GDM1 (cell line): ENCODE data around the gene KCNQ1.

Experiments used
- DNase-seq: peaks from one replicate; lab custom pipeline; 2025; lab: John Stamatoyannopoulos, UW

KCNQ1 gene

DNA sequence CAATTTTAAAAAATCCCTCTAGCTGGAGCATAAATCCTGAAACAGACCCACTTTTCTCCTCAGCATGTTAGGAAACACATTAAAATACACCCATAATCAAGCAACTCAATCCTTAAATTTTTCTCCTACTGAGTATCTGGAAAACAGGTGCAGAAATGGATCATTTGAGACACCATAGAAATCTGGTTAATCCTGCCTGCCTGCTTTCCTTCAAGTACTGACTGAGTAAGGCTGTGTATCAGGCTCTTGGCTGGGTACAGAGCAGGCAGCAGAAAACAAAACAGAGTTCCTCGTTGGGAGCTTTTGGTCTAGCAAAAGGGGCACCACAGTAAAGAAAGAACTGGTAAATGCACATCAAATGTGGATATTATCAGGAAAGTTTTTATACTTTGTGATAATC, 253.1 kb downstream of the KCNQ1 start:
- DNase-seq: no peak

DNA sequence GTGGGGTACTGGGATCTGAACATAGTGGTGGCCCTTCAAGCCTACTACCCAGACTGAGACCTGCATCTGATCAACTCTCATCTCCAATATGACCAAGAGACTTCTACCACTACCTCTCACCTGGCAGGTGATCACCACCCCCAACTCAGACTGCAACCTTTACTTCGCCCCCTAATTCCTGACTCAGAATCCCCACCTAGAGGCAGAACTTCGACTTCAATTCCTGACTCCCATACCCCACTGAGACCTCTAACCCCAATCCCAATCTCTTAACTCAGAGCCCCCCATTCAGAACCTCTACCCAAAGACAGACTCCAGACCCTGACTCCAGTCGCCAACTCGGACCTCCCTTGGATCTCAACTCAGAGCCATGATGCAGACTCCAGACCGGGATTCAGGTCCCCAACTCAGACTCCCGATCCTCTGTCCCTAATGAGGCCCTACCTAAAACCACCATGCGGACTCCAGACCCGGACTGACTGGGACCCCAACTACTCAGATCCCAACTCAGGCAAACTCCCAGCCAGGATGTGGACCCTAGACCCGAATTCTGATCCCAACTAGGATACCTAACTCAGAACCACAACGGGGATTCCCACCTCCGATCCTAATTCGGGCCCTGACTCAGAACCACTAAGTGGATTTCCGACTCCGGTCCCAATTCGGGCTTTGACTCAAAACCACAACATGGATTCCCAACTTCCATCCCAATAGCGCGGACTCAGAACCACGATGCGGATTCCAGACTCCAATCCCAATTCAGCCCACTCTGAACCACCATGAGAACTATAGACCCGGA, 253.8 kb downstream of the KCNQ1 start:
- no peak for DNase-seq

DNA sequence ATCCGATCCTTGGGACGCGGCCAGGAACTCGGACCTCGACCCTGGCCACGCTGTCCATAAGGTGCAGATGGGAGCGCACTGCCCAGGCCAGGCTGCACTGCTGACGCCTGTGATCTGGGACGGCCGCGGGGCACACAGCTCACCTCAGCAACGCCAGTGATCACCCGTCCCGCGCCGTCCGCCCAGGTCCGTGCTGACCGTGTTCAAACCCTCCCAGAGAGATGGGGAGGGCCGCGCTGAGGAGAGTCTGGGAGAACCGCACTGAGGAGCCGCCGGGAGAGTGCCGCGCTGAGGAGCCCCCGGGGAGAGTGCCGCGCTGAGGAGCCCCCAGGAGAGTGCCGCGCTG, 254.3 kb downstream of the KCNQ1 start:
- DNase-seq: no peak

DNA sequence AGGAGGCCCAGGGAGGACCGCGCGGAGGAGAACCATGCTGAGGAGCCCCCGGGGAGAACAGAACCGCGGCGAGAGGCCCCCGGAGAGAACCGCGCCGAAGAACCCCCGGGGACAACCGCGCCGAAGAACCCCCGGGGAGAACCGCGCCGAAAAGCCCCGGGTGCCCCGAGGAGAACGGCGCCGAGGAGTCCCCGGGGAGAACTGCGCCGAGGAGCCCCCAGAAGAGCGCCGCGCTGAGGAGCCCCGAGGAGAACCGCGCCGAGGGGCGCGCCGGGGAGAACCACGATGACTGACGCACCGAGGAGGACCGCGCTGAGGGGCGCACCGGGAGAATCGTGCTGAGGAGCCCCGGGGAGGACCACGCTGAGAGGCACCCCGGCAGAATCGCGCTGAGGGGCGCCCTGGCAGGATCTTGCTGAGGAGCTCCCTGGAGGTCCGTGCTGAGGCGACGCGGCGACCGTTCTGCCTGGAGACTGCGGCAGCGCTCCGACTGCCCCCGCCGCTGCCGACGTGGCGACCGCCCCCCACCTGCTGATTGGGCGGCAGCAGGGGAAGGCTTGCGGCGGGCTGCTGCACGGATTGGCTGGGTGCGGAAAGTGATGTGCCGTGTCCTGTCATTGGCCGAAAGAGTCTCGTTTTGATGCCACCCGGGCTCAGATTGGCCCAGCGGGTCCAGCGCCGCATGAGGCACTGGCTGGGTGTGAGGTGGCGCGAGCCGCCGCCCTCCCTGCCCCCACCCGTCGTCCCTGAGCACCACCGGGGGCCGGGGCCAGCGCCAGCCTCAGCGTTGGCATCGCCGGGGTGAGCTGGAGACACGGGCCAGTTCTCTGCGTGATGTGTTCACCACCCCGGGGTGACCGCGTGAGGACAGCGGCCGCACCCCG, 255.0 kb downstream of the KCNQ1 start, which contains the start of gene KCNQ1OT1:
Gene KCNQ1OT1 (minus strand): TSS at position 464 of the 884 bp plus-strand sequence.
- DNase-seq: peak; percentile 89

DNA sequence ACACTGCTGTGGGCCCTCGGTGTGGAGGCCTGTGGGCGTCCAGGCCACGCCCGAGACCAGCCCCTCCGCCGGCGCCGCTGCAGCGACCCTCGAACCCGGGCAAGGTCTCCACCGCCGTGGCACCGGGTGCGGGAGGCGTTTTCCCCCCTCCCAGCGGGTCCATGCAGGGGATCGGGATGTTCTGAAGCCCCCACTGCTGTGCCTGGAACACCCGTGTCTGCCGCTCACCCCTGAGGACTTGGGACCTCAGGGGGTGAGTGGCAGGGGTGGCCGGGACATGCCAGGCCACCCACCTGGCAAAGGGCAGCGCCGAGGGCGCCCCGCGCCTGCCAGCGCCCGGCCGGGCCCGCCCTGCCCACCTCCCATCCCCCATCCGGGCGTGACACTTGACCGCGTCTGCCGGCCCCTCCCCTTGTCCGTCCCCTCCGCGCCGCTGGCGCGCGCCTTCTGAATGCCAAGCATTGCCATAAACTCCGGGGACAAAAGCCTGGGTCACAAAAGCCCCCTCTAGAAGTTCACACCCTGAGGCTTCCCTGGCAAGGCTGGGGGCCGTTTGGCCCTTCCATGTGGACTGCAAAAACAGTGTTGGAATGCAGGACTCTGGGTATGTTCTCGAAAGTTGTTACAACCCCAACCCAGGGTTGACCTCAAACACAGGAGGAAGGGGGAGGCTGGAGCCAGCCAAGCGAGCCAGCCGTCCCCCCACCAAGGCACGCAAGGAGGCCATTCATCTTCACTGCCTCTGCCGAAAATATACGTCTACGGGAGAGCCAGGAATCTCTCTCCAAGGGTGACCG, 255.8 kb downstream of the KCNQ1 start:
- no peak for DNase-seq

DNA sequence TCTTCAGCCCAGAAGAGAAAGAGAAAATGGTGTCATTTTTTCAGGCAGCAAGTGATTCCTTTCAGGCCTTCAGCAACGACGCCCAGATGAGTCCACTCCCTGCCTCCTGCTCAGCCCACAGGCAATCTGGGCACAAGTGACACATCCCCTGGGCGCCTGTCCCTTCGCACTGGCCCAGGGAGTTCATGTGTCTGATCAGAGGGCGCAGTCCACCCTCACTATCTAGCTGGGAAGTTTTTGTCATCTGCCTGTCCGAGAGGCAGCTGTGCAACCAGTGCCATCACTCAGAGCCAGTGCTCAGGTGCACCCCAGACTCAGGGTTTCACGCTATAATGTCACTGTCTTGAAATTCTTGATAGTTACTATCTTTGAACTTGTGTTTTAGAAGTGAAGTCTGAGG, 256.4 kb downstream of the KCNQ1 start:
- DNase-seq: no peak

DNA sequence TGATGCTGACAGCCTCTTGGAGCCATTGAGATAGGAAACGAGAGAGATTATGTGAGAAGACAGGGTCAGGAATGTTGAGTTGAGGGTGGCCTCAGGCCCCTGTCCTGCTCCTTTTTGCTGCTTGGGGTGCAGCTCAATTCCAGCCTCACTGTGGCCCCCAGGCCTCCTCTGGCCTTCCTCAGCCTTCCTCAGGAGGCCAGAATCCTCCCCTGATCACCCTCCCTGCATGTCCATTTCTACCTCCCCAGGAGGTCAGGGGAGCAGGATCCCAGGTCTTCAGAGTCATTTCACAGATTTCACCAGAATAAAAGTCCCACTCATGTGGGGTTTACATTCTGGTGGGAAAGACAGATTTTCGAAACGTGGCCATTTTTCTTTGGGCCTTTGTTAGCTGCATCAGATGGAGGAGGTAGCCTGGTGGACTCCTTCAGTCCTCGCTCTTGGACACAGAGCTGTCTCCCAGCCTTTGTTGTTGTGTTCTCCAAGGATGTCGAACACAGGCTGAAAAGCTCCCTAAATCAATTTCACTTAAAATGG, 257.2 kb downstream of the KCNQ1 start:
- no peak for DNase-seq

DNA sequence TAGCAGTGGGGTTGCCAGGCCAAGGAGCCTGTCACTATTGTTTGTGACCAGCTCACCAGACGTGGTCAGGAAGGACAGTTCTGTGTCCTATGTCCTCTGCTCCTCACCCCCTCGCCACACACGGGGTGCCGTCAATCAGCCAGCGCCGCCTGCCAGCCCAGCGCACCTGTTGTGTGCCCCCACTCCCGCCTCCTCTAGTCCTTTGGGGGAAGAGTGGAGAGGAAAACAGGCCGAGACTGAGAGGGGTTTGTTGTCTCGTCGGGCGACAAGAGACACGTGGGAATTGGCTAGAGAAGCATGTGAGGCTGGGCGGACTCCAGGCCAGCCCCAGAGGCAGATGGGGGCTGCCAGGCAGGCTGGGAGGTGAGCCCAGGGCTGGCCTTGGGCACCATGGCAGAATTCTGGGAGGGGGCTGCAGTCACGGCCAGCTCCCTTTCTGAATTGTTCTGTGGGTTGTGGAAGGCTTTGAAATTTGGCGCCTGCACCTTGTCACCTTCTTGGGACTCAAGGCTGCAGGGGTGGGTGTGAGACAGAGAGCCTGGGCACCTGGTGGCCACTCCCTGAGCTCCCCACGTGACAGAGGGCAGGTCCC, 258.1 kb downstream of the KCNQ1 start:
- DNase-seq: no peak

DNA sequence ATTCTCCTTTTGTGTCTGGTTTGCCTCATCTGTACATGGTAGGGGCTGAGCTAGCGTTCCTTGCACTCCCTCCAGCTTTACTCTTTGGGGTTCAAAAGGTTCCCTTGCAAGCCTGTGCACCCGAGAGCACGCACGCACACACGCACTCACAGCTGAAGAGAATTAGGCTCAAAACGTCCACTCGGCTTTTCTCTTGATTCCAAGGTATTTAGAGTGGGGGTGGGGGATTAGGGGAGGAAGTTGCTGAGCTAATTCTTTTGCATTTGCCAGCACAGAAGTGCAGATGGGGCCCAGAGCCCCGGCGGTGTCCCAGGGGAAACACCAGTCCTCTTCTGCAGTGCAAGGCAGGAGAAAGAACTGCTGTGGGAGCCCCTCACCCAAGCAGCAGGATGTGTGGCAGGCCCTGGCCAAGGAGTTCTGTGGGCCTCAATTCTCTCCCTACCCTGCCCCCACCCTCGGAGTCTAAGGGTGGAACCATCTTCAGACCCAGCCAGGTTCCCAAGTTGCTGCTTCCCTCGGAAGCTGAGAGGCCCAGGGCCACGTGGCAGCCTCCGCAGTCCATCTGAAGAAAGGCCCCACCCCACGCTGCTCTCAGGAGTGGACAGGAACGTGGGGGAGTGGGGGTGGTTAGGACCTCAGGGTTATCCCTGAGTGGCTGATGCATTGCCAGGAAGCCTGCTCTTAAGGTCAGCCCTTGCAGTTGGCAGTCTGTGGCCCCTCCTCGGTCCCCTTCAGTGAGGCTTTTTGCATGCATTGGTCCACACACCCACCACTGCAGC, 258.7 kb downstream of the KCNQ1 start:
- no peak for DNase-seq

DNA sequence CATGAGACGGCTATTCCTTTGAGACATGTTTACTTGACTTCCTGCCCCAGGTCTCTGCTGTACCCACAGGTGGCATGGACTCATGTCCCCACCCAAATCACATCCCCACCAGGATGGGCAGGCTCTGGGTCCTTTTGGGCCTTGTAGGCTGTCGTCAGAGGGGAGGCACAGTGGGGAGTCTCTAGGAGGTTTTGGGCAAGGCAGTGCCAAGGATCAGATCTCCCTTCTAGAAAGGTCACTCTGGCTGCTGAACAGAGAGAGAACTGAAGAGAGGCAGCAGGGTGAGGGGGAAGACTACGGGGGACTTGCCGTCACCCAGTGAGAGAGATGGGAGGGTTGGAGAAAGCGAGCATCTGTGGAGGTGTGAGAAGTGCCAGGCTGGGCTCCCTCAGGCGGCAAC, 259.5 kb downstream of the KCNQ1 start:
- no peak for DNase-seq

DNA sequence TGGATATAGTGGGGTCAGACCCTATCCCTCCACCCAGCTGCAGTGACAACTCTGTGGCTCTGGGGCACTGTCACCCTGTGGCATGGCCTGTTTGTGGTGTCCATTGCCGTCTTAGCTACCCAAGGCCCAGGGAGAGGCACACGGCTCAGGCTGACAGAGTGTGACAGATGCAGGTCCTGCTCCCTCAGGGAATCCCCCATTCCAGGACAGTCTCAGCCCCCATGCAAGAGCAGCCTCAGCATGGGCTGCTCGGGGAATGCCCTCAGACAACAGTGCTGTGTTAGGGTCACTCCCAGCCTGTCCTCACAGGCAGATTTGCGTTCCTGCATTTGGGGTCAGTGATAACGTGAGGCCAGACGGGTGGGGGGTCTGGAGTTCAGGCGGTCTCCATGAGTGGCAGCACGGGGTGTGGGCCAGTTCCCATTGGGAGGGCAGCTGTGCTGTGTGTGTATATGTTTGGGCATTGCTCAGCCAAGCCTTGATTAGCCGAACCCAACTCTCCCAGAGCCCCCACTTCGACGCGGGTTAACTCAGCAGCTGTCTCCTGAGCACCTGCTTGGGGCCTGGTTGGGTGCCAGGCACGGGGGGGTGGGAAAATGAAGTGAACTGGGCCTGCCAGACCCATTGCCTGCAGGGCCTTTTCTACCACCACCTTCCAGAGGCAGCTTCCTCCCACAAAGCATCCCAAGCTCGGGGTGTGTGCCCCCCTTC, 260.2 kb downstream of the KCNQ1 start:
- DNase-seq: no peak

DNA sequence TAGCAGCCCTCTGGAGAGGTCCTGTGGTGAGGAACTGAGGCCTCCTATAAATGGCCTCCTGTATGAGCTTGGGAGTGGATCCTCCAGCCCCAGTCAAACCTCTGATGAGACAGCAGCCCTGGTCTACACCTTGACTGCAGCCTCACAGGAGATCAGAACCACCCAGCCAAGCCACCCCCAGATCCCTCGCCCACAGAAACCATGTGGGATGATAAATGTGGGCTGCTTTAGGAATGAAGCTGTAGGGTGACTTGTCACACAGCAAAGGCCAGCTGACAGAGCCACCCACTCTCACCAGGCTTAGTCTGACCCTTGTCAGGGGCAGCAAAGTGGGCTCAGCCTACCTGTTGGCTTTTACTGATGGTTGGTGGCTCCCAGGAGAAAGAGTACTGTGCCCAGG, 261.5 kb downstream of the KCNQ1 start:
- DNase-seq: no peak

DNA sequence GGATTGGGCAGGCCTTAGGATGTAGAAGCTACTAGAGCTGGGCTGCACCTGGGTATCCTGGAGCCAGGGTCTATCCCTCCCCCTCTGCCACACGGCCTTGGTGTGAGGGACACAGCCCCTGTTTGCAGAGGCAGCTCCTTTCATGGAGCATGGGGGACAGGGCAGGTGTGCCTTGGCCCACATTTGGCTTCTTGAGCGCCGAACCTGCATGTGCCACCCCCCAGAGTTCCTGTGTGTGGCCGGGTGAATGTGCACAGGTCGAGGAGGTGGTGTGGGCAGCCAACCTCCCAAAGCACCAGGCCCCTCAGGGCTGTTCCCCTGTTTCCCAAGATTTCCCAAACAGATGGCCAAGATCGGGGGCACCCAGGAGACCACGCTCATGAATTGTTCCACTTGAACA, 262.9 kb downstream of the KCNQ1 start:
- DNase-seq: no peak

DNA sequence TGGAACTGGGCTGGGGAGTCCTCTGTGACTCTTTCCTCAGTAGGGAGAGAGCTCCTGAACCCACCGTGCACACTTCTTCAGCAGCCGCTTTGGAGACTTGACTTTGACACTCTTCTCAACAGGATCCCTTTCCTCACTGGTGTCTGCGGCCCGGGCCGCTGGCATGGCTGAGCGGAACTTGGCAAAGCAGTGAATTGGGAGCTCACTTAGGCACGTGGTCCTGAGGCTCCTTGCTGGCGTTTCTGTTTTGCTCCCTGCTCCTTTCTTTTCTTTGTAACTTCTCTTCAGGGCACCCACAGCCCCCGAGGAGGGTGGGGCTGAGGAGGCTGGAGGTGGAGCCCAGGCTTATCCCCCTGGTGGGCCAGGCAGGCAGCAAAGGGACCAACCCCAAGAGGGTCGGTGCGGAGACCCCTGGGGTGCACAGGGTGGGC, 263.4 kb downstream of the KCNQ1 start:
- DNase-seq: no peak

DNA sequence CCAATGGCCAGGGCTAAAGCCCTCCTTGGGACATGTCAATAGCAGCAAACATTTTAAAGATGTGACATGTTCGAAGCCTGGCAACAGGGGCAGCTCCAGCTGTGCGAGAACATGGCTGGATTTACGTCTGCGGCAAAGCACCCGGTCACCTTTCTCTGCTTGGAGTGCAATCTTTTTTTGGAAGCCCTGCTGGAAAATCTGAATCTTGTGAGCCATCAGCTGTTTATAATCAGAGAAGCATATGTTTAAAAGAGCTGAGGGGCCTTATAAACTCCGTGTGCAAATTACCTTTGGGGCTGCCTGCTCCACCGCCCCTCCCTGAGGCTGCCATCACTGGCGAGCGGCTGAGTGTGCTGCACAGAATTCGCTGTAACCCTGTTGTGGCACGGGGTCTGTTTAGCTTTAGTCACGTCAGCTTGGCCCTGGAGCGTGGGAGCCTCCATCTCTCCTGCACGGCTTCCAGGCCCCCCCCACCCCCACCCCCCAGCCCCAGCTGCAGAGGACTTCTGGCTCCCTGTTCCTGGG, 264.0 kb downstream of the KCNQ1 start:
- no peak for DNase-seq

DNA sequence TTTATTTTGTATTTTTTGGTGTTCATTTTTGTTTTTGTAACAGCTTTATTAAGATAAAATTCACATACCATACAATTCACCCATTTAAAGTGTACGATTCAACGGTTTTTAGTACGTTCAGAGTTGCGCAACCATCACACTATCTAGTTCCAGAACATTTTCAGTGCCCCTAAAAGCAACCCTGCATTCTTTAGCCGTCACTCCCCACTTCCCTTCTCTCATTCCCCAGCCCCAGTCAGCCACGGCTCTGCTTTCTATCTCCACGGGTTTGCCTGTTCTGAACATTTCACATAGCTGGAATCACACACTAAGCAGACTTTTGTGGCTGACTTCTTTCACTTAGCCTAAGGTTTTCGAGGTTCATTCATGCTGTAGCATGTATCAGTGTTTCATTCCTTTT, 264.6 kb downstream of the KCNQ1 start:
- no peak for DNase-seq

DNA sequence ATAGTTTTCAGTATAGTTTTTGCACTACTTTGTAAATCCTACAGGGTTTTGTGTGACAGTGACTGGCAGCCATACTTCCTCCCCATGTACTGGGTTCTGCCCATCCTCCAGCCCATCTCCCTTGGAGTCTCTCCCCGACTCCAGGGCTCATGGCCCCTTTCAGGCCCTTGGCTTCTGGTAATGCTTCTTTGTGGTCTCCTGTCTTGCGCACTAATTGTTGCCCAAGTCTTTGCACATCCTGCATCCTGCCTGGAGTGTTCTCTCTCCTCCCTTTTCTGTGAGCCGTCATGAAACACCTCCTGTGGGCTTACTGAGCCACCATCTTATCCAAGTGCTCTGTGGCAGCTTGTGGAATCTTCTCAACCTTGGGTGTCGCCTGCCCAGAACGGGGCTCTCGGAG, 266.4 kb downstream of the KCNQ1 start:
- DNase-seq: no peak

DNA sequence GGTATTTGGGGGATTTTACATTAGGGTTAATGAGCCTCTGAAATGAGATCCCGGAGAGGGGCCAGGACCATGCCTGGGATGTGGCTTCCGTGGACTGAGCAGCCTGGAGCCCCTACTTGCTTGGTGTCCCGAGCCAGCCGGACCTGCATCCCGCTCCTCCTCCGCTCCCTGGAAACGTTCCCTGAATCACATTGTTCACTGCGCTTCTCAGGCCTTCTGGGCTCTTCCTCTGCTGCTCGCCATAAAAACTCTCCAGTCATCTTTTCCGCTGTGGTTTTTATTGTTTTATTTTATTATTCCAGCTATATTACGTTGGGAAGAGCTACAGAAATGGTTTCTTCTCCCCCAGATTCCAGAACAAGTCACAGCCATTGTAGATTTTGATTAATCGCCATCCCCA, 268.3 kb downstream of the KCNQ1 start:
- no peak for DNase-seq

DNA sequence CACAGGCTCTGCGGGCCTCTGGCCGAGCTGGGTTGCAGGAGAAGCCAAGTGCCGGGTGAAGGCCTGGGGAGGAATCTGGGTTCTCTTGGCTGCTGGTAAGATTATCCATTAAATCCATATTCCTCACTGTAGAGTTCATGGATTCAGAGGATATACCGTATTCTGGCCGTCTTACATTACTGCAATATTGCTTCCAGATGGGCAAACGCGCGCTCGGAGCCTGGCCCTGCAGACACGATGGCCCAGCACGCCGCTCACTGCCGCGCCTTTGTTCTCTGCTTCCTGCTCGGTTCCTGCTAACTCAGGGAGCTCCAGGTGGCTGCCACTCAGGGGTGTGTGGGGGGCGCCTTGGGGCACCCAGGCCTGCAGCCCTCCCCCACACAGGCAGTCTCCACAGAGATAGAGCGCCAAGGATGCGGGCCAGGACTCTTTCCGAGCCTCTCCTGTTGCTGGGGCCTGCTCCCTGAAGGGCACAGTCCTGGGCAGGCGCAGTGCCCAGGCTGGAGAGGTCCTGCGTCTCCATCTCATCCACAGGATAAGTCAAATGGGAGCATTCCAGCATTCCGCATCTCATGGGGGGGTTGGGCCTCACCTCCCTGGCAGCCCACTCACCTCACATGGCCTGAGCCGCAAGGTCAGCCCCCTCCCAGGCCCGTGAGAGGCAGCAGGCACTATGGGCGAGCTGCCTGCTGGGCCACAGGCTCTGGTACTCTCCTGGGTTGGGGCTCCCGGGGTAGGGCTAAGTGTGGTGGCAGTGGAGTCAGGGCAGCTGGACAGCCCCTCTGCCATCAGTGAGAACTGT, 269.1 kb downstream of the KCNQ1 start:
- DNase-seq: no peak
